GM21528 (cell line): ENCODE results near the gene CFAP46.
"Not testable (repeated sequence)": the region's sequence is repeated elsewhere in the genome, so short reads cannot be mapped to it uniquely, and the experiment has no call there.

Source experiments
- ATAC-seq: cut with Tn5 transposase; IDR thresholded peaks from one replicate; pipeline ENCODE4 v1.9.1; 2021; ENCODE audit warnings: mild to moderate bottlenecking, moderate library complexity; ENCODE audit not compliant: unreplicated experiment, low FRiP score

The CFAP46 gene

DNA sequence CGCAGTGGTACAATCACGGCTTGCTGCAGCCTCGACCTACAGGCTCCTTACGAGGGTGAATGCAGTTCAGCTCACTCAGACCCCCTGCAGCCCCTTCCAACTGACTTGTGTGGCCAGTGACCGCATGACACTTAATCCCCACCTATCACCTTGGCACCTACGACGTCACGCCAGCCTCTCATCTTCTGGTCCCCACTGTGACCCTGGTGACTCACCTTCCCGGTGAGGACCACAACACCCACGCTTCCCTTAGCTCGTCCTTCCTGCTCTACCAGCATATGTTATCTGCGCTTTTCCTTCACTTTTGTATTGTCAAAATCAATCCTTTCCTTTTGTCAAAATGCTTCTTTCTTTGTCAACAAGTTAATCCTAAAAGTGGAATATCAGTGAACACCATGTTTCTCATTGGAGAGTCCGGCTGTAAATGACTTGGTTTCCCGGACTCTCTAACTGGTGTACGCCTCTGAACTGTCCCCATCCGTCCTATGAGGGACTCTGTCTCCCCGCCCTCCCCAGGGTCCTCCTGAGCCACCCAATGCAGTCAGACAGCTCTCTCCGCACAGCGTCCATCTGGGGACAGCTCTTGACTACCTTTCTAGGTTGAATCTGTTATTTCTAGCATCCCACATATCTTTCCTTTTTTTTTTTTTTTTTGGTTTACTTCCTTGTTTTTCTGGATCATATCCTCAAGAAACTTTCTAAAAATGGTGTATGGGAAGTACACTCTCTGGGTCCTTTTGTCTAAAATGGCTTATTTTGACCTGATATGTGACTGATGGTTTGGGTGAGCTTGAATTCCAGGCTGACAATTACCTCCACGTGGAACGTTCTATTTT, 37.3 kb downstream of the CFAP46 start:
- no peak for ATAC-seq

DNA sequence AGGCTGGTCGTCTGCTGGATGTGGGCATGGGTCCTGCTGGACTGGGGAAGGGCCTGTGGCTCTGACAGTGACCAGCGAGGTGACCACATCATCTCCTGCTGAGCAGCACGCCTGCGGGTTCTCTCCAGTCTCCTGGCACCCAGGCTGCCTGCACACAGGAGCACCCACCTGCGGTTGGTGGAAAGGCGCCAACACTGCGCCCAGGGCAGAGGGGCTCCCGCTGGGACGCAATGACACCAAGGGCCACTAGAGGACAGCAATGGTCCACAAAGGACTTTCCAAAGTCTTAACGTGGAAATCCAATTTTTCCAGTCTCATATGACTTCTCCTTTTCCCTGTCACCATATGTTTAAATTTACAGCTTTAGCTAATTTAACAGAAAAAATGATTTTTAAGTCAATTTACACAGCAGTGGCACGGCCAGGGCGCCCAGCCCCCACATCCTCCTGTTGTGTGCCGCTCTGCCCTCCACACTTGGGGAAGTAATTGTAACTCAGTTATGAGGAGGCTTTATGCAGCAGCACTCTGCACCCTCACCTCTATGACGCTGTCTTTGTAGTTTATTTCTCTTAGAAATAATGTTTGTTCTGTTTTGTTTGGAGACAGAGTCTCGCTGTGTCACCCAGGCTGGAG, 38.1 kb downstream of the CFAP46 start:
- no peak for ATAC-seq

DNA sequence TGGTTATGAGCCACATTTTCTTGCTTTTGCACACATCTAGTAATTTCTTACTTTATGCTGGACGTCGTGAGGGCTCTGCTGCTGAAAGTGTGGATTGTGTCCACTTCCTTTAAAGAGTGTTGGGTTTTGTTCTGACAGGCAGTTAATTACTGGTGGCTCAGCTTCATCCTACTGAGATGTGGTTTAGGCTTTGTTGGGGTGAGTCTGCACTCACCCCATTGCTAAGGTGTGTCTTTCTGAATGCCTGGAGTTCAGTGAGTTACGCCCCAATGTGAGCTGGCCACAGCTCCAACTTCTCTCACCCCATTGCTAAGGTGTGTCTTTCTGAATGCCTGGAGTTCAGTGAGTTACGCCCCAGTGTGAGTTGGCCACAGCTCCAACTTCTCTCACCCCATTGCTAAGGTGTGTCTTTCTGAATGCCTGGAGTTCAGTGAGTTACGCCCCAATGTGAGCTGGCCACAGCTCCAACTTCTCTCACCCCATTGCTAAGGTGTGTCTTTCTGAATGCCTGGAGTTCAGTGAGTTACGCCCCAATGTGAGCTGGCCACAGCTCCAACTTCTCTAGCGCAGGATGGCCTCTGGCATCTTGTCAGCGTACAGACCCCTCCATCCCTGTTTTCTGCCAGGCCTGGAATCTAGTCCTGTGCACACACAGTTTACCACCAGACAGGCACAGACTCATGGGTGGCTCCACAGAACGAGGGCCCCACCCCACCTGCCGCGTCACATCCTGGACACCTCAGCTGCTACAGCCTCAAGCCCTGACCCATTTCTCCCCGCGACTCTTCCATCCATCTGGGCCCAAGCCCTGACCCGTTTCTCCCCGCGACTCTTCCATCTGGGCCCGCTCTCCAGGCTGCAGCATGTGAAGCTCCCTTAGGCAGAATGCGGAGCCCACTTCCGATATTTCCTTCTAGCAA, 39.5 kb downstream of the CFAP46 start:
- ATAC-seq: not testable (repeated sequence)

DNA sequence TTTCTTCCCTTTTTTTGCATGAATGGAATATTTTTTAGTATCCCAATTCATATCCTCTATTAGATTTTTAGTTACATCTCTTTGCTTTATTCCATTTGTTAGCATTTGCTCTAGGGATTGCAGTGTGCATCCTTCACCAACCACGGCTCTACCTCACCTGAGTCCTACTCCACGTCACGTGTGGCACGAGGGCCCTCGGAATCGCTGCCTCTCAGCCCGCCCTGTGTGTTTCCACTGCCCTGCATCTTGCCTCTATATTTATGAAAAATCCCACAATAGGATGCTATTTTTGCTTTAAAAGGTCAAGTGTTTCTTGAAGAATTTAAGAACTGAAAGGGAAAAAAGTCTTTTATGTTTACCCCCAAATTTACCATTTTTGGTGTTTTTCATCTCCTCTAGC, 41.0 kb downstream of the CFAP46 start:
- ATAC-seq: no peak

DNA sequence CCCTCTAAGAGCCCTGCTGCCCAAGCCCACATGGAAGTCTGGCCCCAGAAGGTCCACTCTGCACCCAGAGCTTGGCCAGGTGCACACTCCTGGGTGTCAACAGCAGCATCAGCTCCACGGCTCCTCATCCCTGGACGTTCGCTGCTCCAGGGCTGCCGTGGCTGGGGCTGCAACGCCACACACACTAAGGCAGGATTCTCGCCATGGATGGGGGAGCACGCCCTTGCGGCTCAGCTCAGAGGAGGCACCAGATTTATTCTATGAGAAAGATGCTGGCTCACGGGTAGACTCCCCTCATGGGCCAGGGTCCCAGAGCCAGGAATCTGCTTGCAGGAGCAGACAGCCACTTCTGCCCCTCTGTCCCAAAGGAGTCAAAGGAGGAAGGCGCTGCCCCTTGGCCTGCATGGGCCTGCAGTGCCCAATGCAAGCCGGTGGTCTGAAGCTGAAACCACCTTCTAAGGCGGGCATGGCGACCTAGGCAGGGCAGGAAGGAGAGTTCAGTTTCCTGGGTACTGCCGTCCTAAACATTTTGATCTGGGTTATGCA, 42.1 kb downstream of the CFAP46 start:
- ATAC-seq: no peak

DNA sequence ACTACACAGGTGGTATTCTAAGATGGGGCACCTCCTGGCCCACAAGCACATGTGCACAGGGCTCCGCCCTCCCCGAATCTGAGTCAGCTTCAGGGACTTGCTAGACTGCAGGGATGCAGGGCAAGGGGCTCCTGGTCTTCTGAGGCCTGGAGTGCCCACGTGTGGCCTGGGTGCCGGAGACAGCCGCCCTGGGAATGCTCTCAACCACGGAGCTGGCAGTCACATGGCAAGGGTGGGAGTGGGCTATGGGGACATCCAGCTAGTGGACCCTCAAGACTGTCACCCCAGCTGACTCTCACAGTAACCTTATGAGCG, 42.7 kb downstream of the CFAP46 start:
- ATAC-seq: no peak

DNA sequence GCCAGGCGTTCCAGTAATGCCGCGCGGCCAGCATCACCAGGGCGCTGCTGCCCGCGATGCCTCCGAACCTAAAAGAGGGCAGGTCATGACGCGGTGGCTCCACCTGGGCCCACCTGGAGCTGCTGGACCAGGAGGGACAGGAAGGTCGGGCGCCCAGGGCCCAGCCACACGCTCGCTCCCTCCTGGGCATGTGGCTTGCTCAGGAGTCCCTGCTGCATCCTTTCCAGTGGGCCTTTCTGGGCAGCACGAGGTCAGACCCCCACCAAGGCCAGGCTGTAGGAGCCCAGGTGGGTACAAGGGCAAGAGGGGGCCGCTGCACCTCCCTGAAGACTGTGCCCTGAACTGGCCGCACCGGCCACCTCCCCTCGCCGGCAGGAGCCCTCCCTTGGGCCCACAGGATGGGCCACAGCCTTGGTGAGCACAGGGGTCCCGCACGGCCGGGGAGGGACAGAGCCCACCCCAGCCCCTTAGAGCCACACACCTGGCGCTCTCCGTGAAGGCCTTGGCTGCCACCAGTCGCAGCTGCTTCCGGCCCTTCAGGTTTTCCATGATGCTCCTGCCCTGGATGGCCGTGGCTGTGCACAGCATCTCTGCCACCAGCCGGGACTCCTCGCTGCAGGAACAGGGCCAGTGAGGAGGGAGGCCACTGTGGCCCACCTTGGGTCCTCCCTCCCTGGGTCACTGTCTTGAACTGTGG, 43.2 kb downstream of the CFAP46 start:
- ATAC-seq: no peak

DNA sequence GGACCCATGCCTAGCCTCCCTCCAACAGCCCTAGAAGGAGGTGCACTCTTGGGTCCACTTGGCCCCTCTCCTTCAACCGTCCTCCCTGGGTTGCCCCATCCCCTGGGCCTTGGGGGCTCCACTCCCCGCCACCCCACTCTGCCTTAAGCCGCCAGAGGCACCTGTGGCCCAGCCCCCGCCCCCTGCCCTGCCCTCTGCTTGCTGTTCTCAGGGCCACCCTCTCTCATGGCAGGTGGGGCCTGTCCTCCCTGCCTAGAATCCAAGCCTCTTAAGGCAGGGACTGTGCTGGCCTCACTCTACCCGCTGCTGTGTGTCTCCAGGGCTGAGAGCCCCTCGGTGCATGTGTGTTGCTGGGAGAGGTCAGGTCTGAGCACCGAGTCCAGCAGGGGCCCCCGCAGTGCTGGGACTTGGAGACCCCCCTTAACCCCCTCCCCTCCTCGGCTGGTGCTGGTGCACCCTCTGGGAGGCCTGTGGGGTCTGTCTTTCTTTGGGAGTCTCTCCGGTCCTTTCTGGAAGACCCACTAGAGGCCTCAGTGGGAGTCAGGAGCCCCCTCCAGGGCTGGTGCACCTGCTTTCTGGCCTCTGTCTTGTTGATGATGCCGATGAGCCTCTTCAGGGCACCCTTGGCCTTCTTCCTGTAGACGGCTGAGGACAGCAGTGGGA, 43.8 kb downstream of the CFAP46 start:
- no peak for ATAC-seq

DNA sequence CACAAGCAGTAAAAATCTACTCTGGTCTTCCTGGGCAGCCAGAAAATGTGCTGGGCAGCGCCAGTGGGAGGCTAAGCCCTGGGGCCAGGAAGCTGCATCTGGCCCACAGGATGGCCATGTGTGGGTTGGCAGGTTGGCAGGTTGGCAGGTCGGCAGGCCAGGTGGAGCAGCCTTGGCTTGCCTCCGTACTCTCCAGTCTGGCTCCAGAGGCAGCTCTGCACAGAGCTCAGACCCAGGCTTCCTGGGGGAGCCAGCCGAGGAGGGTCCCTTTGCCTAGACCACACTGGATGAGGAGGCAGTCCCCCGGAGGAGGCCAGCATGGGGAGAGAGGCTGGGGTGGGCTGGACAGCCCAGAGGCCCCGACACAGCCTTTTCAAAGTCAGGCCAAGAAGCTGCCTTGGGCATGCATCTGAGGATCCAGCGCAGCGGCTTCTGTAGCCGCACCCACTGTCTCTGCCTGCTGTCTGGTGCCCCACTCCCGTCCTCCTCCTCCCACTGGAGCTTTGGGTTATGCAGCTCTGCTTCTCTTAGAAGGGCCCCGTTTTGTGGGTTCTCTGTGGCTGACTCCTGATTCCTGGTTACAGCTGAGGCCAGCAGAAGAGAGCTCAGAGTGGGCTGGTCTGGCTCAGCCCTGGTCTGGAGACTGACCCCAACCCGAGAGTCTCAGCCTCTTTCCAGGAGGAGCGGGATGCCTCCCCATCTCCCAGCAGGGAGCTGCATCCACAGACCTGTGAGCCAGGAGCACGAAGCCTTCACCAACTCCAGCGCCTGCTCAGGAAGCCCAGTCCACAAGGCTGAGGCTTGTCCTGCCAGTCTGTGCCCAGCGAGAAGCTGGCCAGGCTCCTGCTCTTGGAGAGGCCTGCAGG, 44.6 kb downstream of the CFAP46 start:
- ATAC-seq: no peak

DNA sequence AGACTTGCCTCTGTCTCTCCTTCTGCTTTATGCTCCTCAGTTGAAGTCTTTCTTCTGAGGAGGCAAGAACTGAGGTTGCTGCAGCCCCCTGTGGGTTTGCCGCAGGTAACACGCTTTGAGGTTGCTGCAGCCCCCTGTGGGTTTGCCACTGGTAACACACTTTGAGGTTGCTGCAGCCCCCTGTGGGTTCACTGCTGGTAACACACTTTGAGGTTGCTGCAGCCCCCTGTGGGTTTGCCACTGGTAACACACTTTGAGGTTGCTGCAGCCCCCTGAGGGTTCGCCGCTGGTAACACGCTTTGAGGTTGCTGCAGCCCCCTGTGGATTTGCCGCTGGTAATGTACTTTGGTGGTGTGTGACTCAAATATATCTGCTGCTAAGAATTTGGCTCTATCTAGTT, 48.6 kb downstream of the CFAP46 start:
- ATAC-seq: not testable (repeated sequence)

DNA sequence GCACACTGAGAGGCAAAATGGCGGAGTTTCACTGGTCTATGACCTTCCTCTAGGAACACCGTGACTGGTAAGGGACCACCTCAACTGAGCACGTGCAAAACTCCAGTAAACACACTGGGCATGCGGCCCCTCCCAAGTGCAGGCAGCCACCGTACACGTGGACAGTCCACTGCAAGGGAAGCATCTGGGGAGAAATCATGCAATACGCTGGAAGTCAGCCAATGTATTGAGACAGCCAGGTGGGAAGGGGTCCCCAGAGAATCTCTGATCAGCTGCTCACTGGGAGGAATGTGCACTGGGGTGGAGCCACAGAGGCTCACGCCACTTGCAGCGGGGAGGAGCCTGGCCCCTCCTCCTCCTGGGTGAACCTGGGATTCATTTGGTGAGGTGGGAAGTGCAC, 49.3 kb downstream of the CFAP46 start:
- ATAC-seq: no peak

DNA sequence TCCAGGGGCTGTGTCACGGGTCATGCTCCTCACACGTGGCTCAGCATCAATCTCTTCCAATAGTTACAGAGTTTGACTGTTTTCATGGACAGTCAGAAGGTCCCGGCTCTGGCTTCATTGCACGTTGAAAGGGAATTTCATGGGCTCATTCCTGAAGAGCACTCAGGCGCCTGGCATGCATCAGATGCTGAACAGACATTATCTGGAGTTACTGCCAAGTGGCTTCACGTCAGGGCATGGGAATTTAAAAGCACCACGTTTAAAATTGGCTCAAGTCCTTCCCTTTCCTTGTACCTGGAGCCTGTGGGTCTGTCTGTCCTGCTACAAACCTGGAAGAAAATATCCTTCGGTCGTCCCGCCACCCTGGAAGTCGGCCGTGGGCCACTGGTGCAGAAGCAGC, 50.4 kb downstream of the CFAP46 start:
- no peak for ATAC-seq

DNA sequence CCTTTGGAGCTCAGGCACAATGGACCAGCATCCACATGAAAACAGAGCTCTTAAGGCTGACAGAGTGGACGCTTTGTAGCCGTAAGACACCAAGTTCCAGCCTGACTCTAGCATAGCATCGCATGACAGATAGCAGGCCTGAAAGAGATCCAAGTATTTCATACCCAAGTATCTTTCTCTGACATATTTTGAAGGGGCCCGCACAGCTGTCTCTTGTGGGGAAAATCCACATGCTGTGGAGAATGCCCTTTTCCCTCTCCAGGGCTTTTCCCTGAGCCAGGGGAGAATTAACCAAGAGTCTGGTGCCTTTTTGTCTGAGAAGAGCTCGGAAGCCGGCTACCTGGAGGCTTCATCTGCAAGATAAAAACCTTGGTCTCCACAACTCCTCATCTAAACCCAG, 51.0 kb downstream of the CFAP46 start:
- no peak for ATAC-seq

DNA sequence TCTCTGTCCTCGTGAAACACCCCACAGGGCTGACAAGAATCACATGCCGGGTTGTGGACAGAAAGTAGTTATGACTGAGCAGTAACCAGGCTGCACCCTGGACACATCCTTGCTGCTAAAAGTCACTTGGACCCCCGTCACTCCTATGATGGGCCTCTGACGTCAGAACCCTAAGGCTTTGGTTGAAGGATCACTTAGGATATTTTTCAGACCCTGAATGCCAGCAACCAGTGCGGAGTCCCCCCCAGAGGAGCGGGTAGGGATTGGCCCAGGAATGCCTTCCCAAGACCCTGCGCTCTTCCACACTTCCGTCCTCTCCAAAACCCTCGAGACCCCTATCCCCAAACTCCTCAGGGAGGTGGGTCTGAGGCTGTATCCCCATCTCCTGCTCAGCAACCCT, 52.1 kb downstream of the CFAP46 start:
- ATAC-seq: no peak

DNA sequence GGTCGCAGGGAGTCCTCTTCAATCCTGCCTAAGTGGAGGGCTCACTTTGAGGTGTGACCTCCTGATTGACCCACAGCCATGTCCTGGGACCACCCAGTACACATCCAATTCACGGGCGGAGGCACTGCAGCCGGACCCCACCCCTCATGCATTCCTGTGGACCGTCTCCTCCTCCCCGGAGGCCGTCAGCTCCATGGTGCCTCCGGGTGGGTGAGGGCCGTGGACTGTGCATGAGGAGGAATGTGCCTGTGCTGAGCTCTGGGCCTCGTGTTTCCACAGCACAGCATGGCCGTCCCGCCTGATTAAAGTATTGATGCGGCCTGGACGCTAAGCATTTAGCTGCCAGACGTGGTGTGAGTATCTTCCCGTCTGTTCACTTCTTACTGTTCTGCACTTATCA, 52.8 kb downstream of the CFAP46 start:
- ATAC-seq: no peak

DNA sequence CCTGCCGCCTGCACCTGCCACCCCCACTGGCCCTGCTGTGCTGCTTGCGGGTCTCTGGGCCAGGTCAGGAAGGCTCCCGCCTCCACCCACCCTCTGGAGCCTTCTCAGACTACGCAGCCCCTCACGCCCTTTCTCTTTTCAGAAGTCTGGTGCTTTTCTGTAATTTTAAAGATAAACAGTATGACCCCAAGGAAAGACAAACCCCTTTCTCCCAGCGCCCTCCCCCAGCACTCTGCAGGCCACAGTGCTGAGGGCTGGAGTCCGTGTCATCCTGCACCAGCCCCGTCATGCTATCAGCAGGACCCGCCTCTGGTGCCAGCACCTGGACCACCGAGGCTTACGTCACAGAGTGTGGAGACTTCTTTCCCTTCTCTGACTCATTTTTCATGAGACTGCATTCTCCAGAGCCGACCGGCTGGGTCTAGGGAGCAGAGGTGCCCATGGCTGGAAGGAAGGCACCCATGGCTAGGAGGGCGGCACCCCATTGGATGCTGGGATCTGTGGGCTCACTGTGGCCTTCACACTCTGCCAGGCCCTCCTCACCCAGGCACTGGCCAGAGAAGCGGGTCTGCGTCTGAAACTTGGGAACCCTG, 53.4 kb downstream of the CFAP46 start:
- no peak for ATAC-seq

DNA sequence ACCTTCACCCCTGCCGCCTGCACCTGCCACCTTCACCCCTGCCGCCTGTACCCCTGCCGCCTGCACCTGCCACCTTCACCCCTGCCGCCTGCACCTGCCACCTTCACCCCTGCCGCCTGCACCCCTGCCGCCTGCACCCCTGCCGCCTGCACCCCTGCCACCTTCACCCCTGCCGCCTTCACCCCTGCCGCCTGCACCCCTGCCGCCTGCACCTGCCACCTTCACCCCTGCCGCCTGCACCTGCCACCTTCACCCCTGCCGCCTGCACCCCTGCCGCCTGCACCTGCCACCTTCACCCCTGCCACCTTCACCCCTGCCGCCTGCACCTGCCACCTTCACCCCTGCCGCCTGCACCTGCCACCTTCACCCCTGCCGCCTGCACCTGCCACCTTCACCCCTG, 53.9 kb downstream of the CFAP46 start:
- ATAC-seq: not testable (repeated sequence)

DNA sequence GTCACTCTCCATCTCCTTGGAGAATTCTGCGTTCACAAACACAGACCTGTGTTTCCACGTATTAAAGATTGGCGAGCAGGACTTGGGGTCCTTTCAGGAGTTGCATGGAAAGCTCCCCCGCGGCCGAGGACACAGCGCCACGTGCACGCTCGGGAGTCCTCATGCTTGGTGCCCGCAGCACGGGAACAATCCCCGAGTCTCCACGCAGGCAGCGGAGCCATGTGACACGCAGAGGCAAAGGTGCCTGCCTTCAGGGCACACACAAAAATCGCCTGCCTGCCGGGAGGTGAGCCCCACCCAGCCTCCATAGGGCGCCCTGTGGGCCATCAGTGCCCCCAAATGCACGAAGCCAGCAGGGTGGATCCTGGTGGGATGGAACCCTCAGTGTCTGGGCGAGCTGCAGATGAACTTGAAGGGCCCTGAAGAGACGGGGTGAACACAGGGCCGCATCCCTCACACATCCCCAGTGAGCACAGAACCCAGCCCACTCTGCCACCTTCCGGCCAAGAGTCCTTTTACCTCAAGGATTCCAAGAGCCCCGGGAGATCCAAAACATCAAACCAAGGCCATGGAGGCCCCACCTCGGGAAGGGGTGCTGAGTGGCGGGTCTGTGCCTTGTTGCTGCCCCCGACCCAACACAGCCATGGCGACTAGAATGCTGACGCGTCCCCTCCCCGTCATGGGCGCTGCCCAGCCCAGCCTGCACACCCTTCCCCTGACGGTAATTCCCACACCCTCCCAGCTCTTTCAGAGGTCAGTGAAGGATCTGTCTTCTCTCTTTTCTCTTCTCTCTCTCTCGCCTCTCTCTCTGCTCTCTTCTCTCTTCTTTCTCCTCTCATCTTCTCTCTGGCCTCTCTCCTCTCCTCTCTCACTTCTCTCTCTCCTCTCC, 55.9 kb downstream of the CFAP46 start:
- no peak for ATAC-seq
